UCSD-AML1 (cell line): ENCODE results near the gene UGT2B15.
"Not testable (repeated sequence)": the region's sequence is repeated elsewhere in the genome, so short reads cannot be mapped to it uniquely, and the experiment has no call there.

ENCODE experiments used
- DNase-seq: peaks from one replicate; lab custom pipeline; 2025; ENCODE audit not compliant: unreplicated experiment; lab: John Stamatoyannopoulos, UW

Gene UGT2B15

GRCh38 chr4:68656445-68656973, 13.9 kb downstream of the UGT2B15 start:
- DNase-seq = not testable (repeated sequence)

- DNase-seq = no peak
Observed at GRCh38 chr4:68655764-68656444, 14.5 kb downstream of the UGT2B15 start.

GRCh38 chr4:68654946-68655721, 15.3 kb downstream of the UGT2B15 start:
- DNase-seq = no peak

GRCh38 chr4:68651932-68652331, 18.5 kb downstream of the UGT2B15 start:
- DNase-seq = no peak

- no peak for DNase-seq
Observed at GRCh38 chr4:68630371-68630770, 40.1 kb downstream of the UGT2B15 start.

GRCh38 chr4:68622731-68623130, 47.7 kb downstream of the UGT2B15 start:
- not testable (repeated sequence) for DNase-seq

- no peak for DNase-seq
Observed at GRCh38 chr4:68617003-68617698, 53.3 kb downstream of the UGT2B15 start.

GRCh38 chr4:68615699-68616422, 54.6 kb downstream of the UGT2B15 start:
- DNase-seq = no peak

GRCh38 chr4:68613752-68614151, 56.7 kb downstream of the UGT2B15 start:
- no peak for DNase-seq

GRCh38 chr4:68606240-68606639, 64.2 kb downstream of the UGT2B15 start:
- no peak for DNase-seq

GRCh38 chr4:68599150-68599549, 71.3 kb downstream of the UGT2B15 start:
- no peak for DNase-seq

- DNase-seq = no peak
Observed at GRCh38 chr4:68597482-68597881, 73.0 kb downstream of the UGT2B15 start.
